ENCODE results near the gene PMM2.

PMM2 gene

DNA sequence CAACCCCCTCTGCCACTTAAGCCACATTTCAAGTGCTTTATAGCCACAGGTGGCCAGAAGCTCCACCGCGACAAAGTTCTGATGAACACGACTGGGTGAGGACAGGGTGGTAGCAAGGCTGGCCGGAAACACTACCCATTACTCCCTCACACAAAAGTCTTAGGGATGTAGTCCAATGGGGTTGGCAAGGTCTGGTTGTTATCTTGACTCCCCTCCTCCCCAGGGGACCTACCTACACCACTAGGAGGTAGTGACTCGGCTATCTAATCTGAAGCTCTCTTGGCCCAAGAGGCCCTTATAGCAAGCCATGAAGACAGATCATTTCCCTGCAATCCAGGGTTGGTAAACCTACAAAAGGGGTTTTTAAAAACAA lies 92.9 kb downstream of the PMM2 start:
- DNase-seq = no peak

DNA sequence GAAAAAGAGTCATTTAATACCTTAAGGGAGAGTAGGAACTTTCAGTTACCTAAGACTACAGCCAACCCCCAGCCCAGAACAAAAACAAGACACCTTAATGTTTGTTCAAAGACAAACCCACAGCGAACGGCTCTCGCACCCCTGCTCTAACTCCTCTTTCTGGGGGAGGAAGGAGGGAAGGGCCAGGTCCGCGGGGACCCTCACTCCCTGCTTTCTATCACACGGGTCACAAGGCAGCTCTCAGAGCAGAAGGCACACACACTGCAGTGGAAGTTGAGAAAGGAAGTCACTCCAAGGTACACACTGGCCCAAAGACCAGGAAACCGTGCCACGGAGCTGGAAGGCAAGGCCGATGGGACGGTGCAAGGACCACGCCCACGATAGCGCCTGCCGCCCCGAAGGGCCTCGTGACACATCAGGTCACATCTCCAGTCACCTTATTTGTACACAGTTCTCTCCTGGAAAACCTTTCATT lies 94.5 kb downstream of the PMM2 start:
- DNase-seq = no peak

DNA sequence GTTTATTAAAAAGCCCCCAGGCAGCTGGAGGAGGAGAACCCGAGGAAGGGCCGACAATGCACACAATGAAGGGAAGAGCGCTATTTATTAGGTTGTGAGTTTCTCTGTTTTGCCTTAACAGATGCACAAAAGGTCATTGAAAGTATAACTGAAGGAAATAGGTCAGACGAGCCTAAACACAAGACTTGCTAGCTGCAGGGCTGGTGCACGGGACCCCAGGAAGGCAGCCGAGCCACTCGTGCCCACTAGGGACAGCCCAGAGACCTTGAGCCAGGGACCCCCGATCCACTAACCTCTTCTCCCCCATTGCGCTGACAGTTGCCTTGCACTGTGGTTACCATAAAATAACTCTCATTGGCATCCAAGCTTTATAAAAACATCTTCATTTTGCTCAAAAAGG lies 95.8 kb downstream of the PMM2 start:
- no peak for DNase-seq

DNA sequence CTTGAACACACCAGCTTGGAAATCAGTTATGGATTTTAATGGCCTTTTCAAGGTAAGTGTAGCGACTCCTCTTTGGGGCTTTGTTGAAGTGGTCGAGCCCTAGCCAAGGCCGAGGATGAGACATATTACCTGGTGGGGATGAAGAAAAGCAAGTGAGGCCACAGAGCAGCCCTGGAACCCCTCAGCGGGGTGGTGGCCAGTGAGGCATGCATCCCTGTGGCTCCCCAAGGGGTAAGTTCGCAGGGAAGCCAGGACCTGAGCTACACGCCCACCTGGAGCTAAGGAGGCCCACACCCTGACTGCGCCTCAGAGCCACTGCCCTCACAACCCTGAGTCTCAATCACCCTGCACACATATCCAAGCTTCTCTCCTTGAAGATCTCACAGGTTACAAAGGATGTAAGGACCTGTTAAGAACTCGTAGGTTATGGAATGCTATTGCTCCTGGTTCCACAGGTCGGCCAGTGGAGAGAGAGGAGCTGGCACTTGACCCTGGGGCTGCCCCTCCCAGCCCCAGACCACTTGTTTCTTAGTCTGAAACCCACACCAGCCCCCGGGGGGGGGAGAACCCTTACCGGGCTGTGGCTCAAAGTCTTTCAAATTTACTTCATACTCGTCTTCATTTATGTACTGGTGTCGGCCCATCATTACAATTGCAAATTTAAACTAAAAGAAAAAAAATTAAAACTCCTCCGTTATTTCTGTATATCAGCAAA lies 96.5 kb downstream of the PMM2 start:
- no peak for DNase-seq

DNA sequence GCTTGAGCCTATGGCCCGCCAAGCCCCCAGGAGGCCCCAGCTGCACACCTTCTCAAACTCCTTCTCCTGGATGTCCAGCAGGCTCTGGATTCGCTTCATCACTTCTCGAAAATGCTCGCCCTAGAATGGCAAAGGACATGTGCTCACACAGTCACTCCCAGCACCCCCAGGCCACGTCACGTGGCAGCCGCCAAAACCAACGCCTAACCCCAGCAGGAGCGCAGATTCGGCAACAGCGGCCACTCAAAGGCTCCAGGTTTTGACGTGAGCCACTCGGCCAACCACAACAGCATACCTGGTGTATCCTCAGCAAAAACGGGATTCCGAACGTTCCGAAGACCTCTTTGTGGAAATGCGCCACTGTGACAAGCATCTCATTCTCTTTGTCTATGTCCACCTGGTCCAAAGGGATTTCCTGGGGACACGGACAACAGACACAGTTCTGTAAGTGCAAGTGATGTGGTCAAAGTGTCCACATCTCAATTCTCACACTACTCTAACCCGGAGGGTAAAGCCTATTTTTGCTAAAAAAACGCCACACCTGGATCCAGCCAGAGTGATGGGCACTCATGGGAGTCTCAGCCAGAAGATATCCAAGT lies 97.2 kb downstream of the PMM2 start:
- no peak for DNase-seq

DNA sequence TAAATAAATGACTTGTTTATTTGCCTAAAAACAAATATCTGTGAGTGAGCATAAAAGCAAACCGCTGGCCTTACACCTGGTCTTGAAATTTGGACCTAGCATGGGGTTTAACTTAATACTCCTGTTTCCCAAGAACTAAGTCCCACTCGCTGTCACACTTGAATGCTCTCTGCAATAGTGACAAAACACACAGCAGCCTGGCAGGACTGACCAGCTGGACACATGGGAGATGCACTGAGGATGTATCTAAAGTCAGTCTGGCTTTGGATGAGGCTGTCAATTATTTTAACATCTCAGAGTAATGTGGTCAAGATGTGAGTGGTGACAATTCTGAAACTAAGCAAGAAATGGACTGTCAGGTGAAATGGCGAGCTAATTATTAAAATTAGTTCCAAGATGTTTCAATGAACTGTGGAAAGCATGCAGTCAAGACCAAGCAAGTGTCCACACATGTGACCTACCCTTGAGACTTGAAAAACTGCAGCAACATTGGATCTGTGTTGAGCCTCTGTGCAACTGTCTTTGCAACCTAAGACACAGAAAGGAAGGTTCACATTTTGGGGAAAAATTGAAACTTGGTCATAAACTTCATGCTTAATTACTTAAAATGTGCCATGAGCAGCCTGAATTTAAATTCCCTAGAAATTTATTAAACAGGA lies 101.2 kb downstream of the PMM2 start:
- no peak for DNase-seq

All from kidney glomerular epithelial cell (primary cell).